CD4-positive, alpha-beta T cell treated with Interleukin-6 for 4 hours (primary cell): Measurements from ENCODE around the gene SMIM44.

Source experiments
- DNase-seq: peaks from one replicate; pipeline ENCODE4 v3.0.0-alpha.2; 2020; ENCODE audit warnings: mixed read lengths

Gene SMIM44

GRCh38 chr19:3475449-3475848 is 7.8 kb downstream of the SMIM44 start:
- DNase-seq: no peak

DNA sequence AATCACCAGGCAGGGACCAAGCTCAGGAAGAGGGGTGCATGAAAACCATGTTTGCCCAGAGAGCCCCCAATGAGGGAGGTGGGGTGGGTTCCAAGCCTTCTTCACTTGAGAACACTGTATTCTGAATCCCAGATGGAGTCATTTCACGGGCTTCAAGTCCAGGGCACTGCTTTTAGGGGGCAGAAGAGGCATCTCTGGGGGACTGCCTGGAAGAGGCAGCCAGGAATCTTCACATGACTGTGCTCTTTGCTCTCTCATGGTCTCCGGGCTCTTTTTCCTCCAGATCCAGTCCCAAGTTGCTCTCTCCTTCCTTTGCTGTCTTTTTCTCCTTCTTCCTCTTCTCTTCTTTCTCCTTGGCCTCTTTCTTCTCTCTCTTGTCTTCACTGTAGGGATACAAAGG is 8.6 kb downstream of the SMIM44 start:
- no peak for DNase-seq

GRCh38 chr19:3474010-3474409 is 9.2 kb downstream of the SMIM44 start:
- no peak for DNase-seq

- DNase-seq: peak; percentile 50
Measured at GRCh38 chr19:3471954-3472655, 11.1 kb downstream of the SMIM44 start.

- DNase-seq: no peak
Measured at GRCh38 chr19:3470500-3471128, 12.6 kb downstream of the SMIM44 start.

GRCh38 chr19:3469638-3470499 is 13.4 kb downstream of the SMIM44 start:
- DNase-seq: no peak

DNA sequence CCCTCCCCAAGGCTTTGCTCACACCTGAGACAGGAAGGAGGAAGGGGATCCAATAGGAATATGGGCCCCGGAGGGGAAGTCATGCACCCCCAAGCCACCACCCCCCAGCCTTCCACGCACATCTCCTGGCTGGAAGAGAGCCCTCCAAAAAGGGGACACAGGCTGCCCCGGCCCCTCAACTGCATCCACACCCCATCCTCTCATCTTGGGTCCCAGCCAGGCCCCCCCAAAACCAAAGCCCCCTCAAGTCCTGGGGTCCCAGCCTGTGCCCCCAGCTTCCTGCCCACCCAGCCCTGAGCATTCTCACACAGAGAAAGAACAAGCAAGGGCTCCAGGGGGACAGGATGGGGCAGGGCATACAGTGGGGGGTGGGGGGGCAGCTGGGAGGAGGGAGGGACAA is 15.0 kb downstream of the SMIM44 start:
- DNase-seq: no peak

DNA sequence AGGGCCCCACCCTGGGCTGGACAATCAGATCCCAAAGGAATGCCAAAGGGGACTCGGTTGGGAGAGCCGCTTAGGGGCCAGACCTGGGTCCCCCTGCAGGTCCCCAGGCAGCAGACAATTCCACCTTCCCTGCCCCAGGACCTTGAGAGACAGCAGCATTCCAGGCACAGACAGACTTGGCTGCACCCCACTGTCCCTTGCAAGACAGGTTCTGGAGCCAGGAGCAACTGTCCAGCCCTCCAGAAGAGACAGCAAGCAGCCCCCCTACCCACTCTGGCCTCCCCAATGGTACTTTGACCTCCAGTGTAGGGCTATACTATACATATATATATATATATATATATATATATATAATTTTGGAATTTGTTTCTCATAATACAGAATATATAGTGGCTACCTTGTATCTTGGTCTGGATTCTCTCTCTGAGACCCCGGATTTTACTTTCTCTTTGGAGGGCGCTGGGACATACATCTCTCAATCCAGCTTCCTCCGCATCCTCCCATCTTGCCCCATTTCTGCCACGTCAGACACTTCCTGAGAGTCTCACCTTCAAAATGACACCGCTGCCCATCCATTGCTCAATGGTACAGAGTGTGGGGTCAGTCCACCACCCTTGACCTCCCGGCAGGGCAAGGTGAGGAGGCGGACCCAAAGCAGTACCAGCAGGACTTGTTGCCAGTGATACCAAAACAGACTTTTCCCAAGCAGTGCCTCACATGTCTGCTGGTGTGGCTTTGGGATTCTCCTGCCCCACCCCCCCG is 15.6 kb downstream of the SMIM44 start:
- no peak for DNase-seq

- DNase-seq: no peak
Measured at GRCh38 chr19:3466635-3467034, 16.6 kb downstream of the SMIM44 start.

DNA sequence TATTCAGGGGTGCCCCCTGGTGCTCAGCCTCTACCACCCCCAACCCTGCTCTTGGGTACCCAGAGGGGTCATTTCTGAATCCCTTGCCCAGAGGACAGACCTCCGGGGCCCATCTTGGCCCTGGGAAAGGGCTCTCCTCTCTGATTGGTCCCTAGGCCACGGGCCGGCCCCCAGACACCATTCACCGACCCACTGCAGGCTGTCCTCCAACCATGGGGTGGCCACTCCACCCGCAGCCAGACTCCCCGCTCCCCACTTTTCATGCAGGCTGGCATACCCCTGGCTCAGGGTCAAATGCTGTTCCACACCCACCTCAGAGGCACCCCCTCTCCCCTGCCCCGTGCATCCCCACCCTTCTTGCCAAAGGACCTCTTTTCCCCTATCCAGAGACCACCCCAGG is 17.7 kb downstream of the SMIM44 start:
- DNase-seq: no peak

- DNase-seq: no peak
Measured at GRCh38 chr19:3464587-3465235, 18.5 kb downstream of the SMIM44 start.

DNA sequence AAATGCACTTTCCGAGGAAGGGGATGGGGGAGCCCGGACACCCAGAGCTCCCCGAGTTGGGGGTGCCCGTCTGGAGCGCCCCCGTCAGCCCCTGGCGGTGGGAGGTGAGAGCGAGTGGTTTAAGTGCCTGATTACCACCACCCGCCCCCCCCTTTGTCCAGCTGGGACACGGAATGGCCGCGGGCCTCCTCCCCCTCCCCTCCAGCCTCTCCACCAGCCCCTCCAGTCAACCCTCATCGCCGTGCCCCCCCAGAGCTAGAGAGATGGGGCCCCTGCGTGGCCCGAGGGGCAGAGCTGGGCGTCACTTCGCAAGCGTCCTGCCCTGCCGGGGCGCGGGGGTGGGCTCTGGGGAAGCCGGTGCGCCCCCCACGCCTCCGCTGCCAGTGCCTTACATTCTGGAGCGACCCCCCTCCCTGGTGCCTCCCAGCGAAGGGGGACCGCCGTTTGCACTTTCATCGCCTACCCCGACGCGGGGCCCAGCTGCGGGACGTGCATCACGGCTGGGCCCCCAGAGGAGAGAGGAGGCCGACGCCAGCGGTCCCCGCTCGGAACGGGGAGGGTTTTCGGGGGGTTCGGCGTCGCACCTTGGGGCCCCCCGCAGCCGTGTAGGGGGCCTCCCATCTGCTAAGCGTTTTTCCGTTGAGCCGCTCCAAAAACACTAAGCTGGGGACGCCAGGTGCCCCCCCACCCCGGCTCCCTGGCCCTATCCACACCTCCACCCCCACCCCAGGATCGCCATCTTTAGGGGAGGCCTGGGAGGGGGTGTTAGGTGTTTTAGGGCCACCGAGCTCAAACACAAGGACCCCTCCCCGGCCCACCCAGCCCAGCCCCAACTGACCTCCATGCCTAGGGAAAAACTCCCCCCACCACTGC is 19.3 kb downstream of the SMIM44 start:
- DNase-seq: no peak

DNA sequence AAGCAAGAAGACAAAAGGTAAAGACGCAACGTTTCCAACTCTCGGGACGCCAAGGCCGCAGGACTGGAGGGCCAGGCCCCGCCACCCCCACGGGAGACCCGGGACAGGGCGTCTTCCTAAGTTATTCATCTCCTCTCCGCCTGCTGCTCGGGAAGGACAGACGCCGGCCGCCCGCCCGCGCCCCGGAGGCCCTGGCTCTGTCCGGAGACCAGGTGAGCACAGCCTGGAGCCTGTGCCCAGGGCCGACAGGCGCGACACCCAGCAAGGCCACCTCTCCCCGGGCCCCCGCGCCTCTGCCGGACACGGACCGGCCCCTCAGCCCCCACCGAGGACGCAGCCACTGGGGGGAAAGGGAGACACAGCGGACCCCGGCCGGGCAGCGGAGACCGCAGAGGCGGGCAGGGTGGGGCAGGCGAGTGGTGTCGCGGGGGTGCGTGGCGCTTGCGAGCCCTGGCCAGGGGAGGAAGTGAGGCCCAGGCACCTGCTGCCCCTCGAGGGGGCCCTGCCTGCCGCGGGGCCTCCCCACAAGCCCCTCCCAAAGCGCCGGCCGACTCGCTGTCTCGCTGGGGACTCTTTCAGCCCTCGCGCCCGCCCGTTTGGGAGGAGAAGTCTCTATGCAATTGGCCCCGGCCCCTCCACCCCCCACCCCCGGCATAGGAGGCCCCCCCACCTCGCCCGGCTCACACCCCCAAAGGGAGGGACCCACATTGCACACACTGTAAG is 20.1 kb downstream of the SMIM44 start:
- DNase-seq: no peak

- no peak for DNase-seq
Measured at GRCh38 chr19:3459965-3460582, 23.2 kb downstream of the SMIM44 start.

- no peak for DNase-seq
Measured at GRCh38 chr19:3459089-3459881, 24.0 kb downstream of the SMIM44 start.

GRCh38 chr19:3458229-3459088 is 24.8 kb downstream of the SMIM44 start:
- no peak for DNase-seq

- no peak for DNase-seq
Measured at GRCh38 chr19:3457528-3458228, 25.6 kb downstream of the SMIM44 start.
